HepG2 (cell line): ENCODE data around the gene GALNT18. TPM values are rescaled to one million over a fixed set of nuclear protein-coding genes. Genes with fewer than 3 reads are reported as not detected.

ENCODE experiments used
- ATAC-seq: fragments of 200-7000 bp; cut with Tn5 transposase; 3 replicates; pipeline ENCODE4 v1.9.1; 2020; ENCODE audit warnings: mild to moderate bottlenecking, moderate library complexity
- BruUV-seq: library from RNA; stranded (reverse); fragments of 400-500 nt; replicated peaks from 2 replicates; lab custom pipeline; 2021; lab: Mats Ljungman, UMichigan
- CTCF ChIA-PET: fragments of 300-600 bp; formaldehyde crosslinking; extraction: SDS; loops from one replicate; lab custom pipeline; 2021; ENCODE audit warnings: low total read pairs, inconsistent platforms, low intra/inter-chr PET ratio; lab: Yijun Ruan, JAX
- POLR2A ChIA-PET: fragments of 350-600 bp; sonication (Branson Sonifier 250); formaldehyde crosslinking; loops from one replicate; lab custom pipeline; 2020; ENCODE audit warnings: antibody characterized with exemption, inconsistent platforms; lab: Yijun Ruan, JAX
- DNase-seq: peaks from one replicate; pipeline ENCODE4 v3.0.0-alpha.2; 2015; ENCODE audit warnings: low spot score
- FAIRE-seq: peaks from 3 replicates; lab custom pipeline; 2011; peaks lifted over from hg19 to GRCh38; lab: Jason Lieb, UNC
- H2AFZ ChIP-seq: one replicate; pipeline ENCODE4 v1.6.1; 2011; ENCODE audit warnings: low read length, inconsistent platforms
- H3K27ac ChIP-seq: fragments of 300-600 bp; 3 replicates; pipeline ENCODE4 v1.8.0; 2011; ENCODE audit warnings: mixed run types, mild to moderate bottlenecking, mixed read lengths, low read length, inconsistent platforms; ENCODE audit not compliant: insufficient read depth; ENCODE audit errors: extremely low read length
- H3K27me3 ChIP-seq, 2 experiments: fragments of 200-600 bp in 1 of 2; 2 replicates in 1 of 2; 3 replicates in 1 of 2; pipeline versions ENCODE4 v1.6.0 to v1.8.0; 2011; ENCODE audit warnings: low read length in 2 of 2, mild to moderate bottlenecking in 2 of 2, moderate library complexity in 2 of 2, inconsistent platforms in 1 of 2; ENCODE audit not compliant: insufficient read depth in 2 of 2, control insufficient read depth in 1 of 2
- H3K36me3 ChIP-seq, 2 experiments: fragments of 200-600 bp in 1 of 2; replicated peaks in 1 of 2; 2 replicates in 1 of 2; 3 replicates in 1 of 2; pipeline versions ENCODE4 v1.5.1 to v1.8.0; 2011; ENCODE audit warnings: low read length in 2 of 2, inconsistent platforms in 1 of 2; ENCODE audit not compliant: insufficient read depth in 2 of 2, control insufficient read depth in 1 of 2
- H3K4me1 ChIP-seq: 2 replicates; pipeline ENCODE4 v1.5.1; 2012; ENCODE audit warnings: low read length, inconsistent platforms; ENCODE audit not compliant: insufficient read depth
- H3K4me2 ChIP-seq: 2 replicates; pipeline ENCODE4 v1.6.0; 2011; ENCODE audit warnings: low read depth, low read length, inconsistent platforms
- H3K4me3 ChIP-seq, 3 experiments: fragments of 200-600 bp in 1 of 3; sonication (generic), shearing (Covaris generic) in 1 of 3; replicated peaks in 1 of 3; 2 replicates each; pipeline ENCODE4 v1.5.1; 2011 to 2016; ENCODE audit warnings: low read length in 3 of 3, inconsistent platforms in 2 of 3, low read depth in 2 of 3, mild to moderate bottlenecking in 2 of 3, control low read depth in 1 of 3, mixed read lengths in 1 of 3; ENCODE audit not compliant: insufficient read depth in 1 of 3
- H3K79me2 ChIP-seq: one replicate; pipeline ENCODE4 v1.6.1; 2011; ENCODE audit warnings: low read length, inconsistent platforms; ENCODE audit not compliant: insufficient read depth
- H3K9ac ChIP-seq: 2 replicates; pipeline ENCODE4 v1.6.0; 2011; ENCODE audit warnings: mild to moderate bottlenecking, low read depth, low read length, inconsistent platforms; ENCODE audit not compliant: insufficient read depth
- H3K9me3 ChIP-seq: 2 replicates; pipeline ENCODE4 v1.5.1; 2012; ENCODE audit warnings: mild to moderate bottlenecking, low read length
- H4K20me1 ChIP-seq: 2 replicates; pipeline ENCODE4 v1.6.0; 2011; ENCODE audit warnings: inconsistent platforms, mild to moderate bottlenecking, low read length, moderate library complexity; ENCODE audit not compliant: insufficient read depth
- CBX5 ChIP-seq: sonication (generic); formaldehyde crosslinking; IDR thresholded peaks from 2 replicates; pipeline ENCODE4 v1.4.0; 2020; ENCODE audit warnings: missing genetic modification reagents, borderline replicate concordance
- FOXO4 ChIP-seq: sonication (generic); formaldehyde crosslinking; conservative IDR thresholded peaks from 2 replicates; pipeline ENCODE4 v1.8.1; 2023; ENCODE audit warnings: missing genetic modification reagents
- HNF4A ChIP-seq: sonication (generic); formaldehyde crosslinking; IDR thresholded peaks from 2 replicates; pipeline ENCODE4 v1.4.0; 2020; ENCODE audit warnings: missing genetic modification reagents
- HNRNPL ChIP-seq: fragments of 200-400 bp; formaldehyde crosslinking; IDR thresholded peaks from 2 replicates; pipeline ENCODE4 v1.6.1; 2017; ENCODE audit warnings: mild to moderate bottlenecking, low read depth, low read length
- NCOA1 ChIP-seq: sonication (generic); formaldehyde crosslinking; IDR thresholded peaks from 2 replicates; pipeline ENCODE4 v1.9.0; 2021; ENCODE audit warnings: missing genetic modification reagents
- SAFB2 ChIP-seq: sonication (generic); formaldehyde crosslinking; IDR thresholded peaks from 2 replicates; pipeline ENCODE4 v1.5.1; 2020; ENCODE audit warnings: missing genetic modification reagents, low read depth, mild to moderate bottlenecking, borderline replicate concordance
- THRA ChIP-seq: sonication (generic); formaldehyde crosslinking; IDR thresholded peaks from 2 replicates; pipeline ENCODE4 v1.4.0; 2020; ENCODE audit warnings: missing genetic modification reagents, borderline replicate concordance
- ZNF225 ChIP-seq: sonication (generic); formaldehyde crosslinking; IDR thresholded peaks from 2 replicates; pipeline ENCODE4 v1.4.0; 2020; ENCODE audit warnings: mild to moderate bottlenecking, missing genetic modification reagents
- ZNF264 ChIP-seq: sonication (generic); formaldehyde crosslinking; IDR thresholded peaks from 2 replicates; pipeline ENCODE4 v1.4.0; 2020; ENCODE audit warnings: missing genetic modification reagents
- ZNF446 ChIP-seq: sonication (generic); formaldehyde crosslinking; IDR thresholded peaks from 2 replicates; pipeline ENCODE4 v1.5.0; 2020; ENCODE audit warnings: mild to moderate bottlenecking, missing genetic modification reagents
- ZNF543 ChIP-seq: sonication (generic); formaldehyde crosslinking; IDR thresholded peaks from 2 replicates; pipeline ENCODE4 v1.4.0; 2020; ENCODE audit warnings: mild to moderate bottlenecking, missing genetic modification reagents
- ZNF781 ChIP-seq: sonication (generic); formaldehyde crosslinking; IDR thresholded peaks from 2 replicates; pipeline ENCODE4 v1.5.1; 2020; ENCODE audit warnings: borderline replicate concordance, mild to moderate bottlenecking, missing genetic modification reagents; ENCODE audit errors: not compliant biosample characterization
- WGBS: methylation state at CpG from one replicate; pipeline ENCODE4 v1.1.6; 2017; ENCODE audit warnings: low lambda C conversion rate; 5-methylcytosine and 5-hydroxymethylcytosine counted together
- in situ Hi-C: cut with HindIII; loops from 2 replicates; pipeline ENCODE4 v1.10.0; 2017; ENCODE audit warnings: low pct_unique_long_range_greater_than_20kb; ENCODE audit not compliant: extremely low pct_ligation_motif_present
- intact Hi-C: fragments of 100-400 bp; cut with micrococcal nuclease; formaldehyde crosslinking; loops from one replicate; pipeline ENCODE4 v1.10.0; 2022; ENCODE audit not compliant: unreplicated experiment
- polyA plus RNA-seq, 8 experiments: library from polyadenylated mRNA; depleted of rRNA in 3 of 8; stranded (reverse) in 7 of 8; unstranded in 1 of 8; fragments of >200 nt; fragmentation: Illumina TruSeq in 4 of 8; extraction: Trizol in 4 of 8; gene quantifications; 2 replicates each; pipeline versions ENCODE4 v1.2.1 to v1.2.3, GENCODE V29; 2011 to 2016; ENCODE audit warnings: low read depth in 4 of 8, missing spikeins in 1 of 8, mixed read lengths in 1 of 8; ENCODE audit not compliant: insufficient read depth in 1 of 8
- total RNA-seq, 5 experiments: library from RNA; depleted of rRNA; stranded (reverse); fragments of >200 nt; fragmentation: Illumina TruSeq; extraction: Trizol; gene quantifications; 2 replicates each; pipeline ENCODE4 v1.2.3, GENCODE V29; 2016; ENCODE audit warnings: low read depth in 1 of 5
- TF ChIP-seq, protein P1 (sequence below), 2 experiments: sonication (generic) in 1 of 2; formaldehyde crosslinking in 1 of 2; IDR thresholded peaks; 2 replicates each; pipeline versions ENCODE4 v1.4.0 to v1.6.1; 2018 to 2020; ENCODE audit warnings: missing genetic modification reagents in 2 of 2, borderline replicate concordance in 1 of 2, low read depth in 1 of 2, mild to moderate bottlenecking in 1 of 2, missing biosample characterization in 1 of 2

GALNT18 gene
- total and polyA plus RNA-seq, 2 of the 13 experiments (the other 11 are each of a cell fraction or from before 2014, with no cell fraction given): 0.11 TPM; not detected in 1

GRCh38 chr11:11449327-11449726, 172.5 kb downstream of the GALNT18 start:
- in situ Hi-C loops: no loop called here
- no peak overlapping the region for H3K4me2 ChIP-seq

More at GRCh38 chr11:11449327-11449726, 172.5 kb downstream of the GALNT18 start:
- 22% methylated on average over 2 of the region's 3 CpGs for WGBS
- TF ChIP-seq ZNF543 (CRISPR knock-in tag) (no peak), ZNF225 (CRISPR knock-in tag) (no peak), THRA (CRISPR knock-in tag) (no peak), FOXO4 (no peak), HNRNPL (no peak), SAFB2 (CRISPR knock-in tag) (no peak), NCOA1 (CRISPR knock-in tag) (no peak), ZNF264 (CRISPR knock-in tag) (no peak), ZNF446 (CRISPR knock-in tag) (no peak), HNF4A (no peak), CBX5 (CRISPR knock-in tag) (no peak), ZNF781 (CRISPR knock-in tag) (no peak)
- TF ChIP-seq, protein P1, sequence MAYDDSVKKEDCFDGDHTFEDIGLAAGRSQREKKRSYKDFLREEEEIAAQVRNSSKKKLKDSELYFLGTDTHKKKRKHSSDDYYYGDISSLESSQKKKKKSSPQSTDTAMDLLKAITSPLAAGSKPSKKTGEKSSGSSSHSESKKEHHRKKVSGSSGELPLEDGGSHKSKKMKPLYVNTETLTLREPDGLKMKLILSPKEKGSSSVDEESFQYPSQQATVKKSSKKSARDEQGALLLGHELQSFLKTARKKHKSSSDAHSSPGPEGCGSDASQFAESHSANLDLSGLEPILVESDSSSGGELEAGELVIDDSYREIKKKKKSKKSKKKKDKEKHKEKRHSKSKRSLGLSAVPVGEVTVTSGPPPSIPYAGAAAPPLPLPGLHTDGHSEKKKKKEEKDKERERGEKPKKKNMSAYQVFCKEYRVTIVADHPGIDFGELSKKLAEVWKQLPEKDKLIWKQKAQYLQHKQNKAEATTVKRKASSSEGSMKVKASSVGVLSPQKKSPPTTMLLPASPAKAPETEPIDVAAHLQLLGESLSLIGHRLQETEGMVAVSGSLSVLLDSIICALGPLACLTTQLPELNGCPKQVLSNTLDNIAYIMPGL (CRISPR knock-in tag; IDR thresholded peaks at IDR 0.05; ENCODE audit: borderline replicate concordance in 1 of 2, low read depth in 1 of 2): no peak
- FAIRE-seq (no peak), ATAC-seq (no peak; the same call in 2 of the 3 replicates), DNase-seq (no peak)
- CTCF ChIA-PET: no interaction called here
- Histone ChIP-seq H2AFZ (no peak overlapping the region), H3K79me2 (no peaks in the 10 kb centered on the region), H3K4me3 (no peak overlapping the region), H3K27ac (no peak overlapping the region), H3K9me3 (no peaks in the 10 kb centered on the region), H4K20me1 (no peaks in the 10 kb centered on the region), H3K9ac (no peak overlapping the region), H3K27me3 (0 out of 5 replicates have a peak, but pooled peaks cover 0 to 3% of the 10 kb centered on the region in 2 experiments), H3K4me1 (peaks cover 25% of the 10 kb centered on the region), H3K36me3 (no peaks in the 10 kb centered on the region)
- BruUV-seq: no TSS peak
- POLR2A ChIA-PET: interaction anchor here (0.6 kb wide), 1 partner anchor 316 kb away, joined by 3 read pairs; no protein-coding TSS in a partner anchor
- intact Hi-C loops: no loop called here
